Lung (tissue), 12 donors: Measurements from ENCODE around the gene IFT122. TPM values are rescaled to one million over a fixed set of nuclear protein-coding genes. Genes with fewer than 3 reads are reported as not detected.

ENCODE experiments used
- ATAC-seq: fragments of 200-7000 bp; cut with Tn5 transposase; one replicate; pipeline ENCODE4 v1.9.1; 2020; ENCODE audit warnings: moderate number of reproducible peaks; ENCODE audit not compliant: insufficient read depth, low FRiP score
- DNase-seq, 3 donors: peaks; one replicate each; pipeline ENCODE4 v3.0.0-alpha.2; 2013 to 2017
- H3K27ac ChIP-seq, 2 donors: one replicate each; pipeline ENCODE4 v1.5.1; 2013; ENCODE audit warnings: mild to moderate bottlenecking in 2 of 2, moderate library complexity in 2 of 2, control low read depth in 1 of 2, inconsistent platforms in 1 of 2, low read depth in 1 of 2, low read length in 1 of 2
- H3K27me3 ChIP-seq, 3 donors: one replicate each; pipeline ENCODE4 v1.5.1; 2013; ENCODE audit warnings: low read length in 2 of 3; ENCODE audit not compliant: control insufficient read depth in 3 of 3, insufficient read depth in 3 of 3
- H3K36me3 ChIP-seq, 4 donors: one replicate each; pipeline ENCODE4 v1.5.1; 2013; ENCODE audit warnings: low read length in 4 of 4, mild to moderate bottlenecking in 1 of 4, moderate library complexity in 1 of 4; ENCODE audit not compliant: control insufficient read depth in 4 of 4, insufficient read depth in 4 of 4
- H3K4me1 ChIP-seq, 5 donors: one replicate each; pipeline ENCODE4 v1.5.1; 2013; ENCODE audit warnings: low read length in 5 of 5, mild to moderate bottlenecking in 2 of 5, moderate library complexity in 1 of 5; ENCODE audit not compliant: control insufficient read depth in 5 of 5, insufficient read depth in 5 of 5
- H3K4me3 ChIP-seq: one replicate; pipeline ENCODE4 v1.5.1; 2013; ENCODE audit warnings: mild to moderate bottlenecking, control low read depth, moderate library complexity
- H3K9ac ChIP-seq, 2 donors: one replicate each; pipeline ENCODE4 v1.5.1; 2013; ENCODE audit warnings: low read length in 2 of 2, control low read depth in 1 of 2; ENCODE audit not compliant: insufficient read depth in 1 of 2
- H3K9me3 ChIP-seq, 4 donors: one replicate each; pipeline ENCODE4 v1.5.1; 2013; ENCODE audit warnings: low read length in 3 of 4, mild to moderate bottlenecking in 1 of 4, moderate library complexity in 1 of 4; ENCODE audit not compliant: control insufficient read depth in 4 of 4, insufficient read depth in 3 of 4
- WGBS, 2 donors: extraction: QIAGEN DNeasy Blood & Tissue Kit; methylation state at CpG; one replicate each; pipeline ENCODE4 v1.1.7; 2013; 5-methylcytosine and 5-hydroxymethylcytosine counted together
- polyA plus RNA-seq, 2 donors: library from polyadenylated mRNA; stranded (reverse); fragments of 200-250 nt; gene quantifications; one replicate each; pipeline ENCODE4 v1.2.1, GENCODE V29; 2013
- total RNA-seq, 2 donors: library from RNA; depleted of rRNA in 1 of 2; stranded (reverse); fragments of >200 nt in 1 of 2; gene quantifications; one replicate each; pipeline ENCODE4 v1.2.1, GENCODE V29; 2014 to 2021
- TF ChIP-seq, protein P1 (sequence below): IDR thresholded peaks from 2 replicates; pipeline ENCODE4 v1.5.1; 2012; ENCODE audit warnings: mild to moderate bottlenecking; ENCODE audit errors: control extremely low read depth, extremely low read depth
- donor health status: control.
- donor health status: control.
- donor health status: Bipolar disorder and iron deficiency.
- donor health status: healthy.
- donor health status: DM: yes; HTN: yes; CAD: no.

IFT122 gene
- total and polyA plus RNA-seq, 4 donors = 11.0 to 65.7 (median 31.7) TPM

DNA sequence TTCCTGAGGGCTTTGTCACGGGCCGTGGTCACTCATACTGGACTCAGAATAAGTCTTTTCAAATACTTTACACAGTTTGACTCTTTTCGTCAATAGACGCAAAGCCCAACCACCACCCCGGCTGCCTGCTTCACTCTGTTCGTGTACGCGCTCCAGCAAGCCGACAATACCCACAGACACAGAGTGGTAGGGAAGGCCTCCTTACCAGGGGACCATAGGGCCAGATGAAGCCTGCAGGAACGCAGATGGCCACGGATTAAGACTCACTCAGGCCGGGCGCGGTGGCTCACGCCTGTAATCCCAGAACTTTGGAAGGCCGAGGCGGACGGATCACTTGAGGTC lies 41.2 kb upstream of the IFT122 start:
- no peaks in the 10 kb centered on the region for H3K27me3 ChIP-seq
- H3K36me3 ChIP-seq = peaks cover 0 to 12% (median 4%) of the 10 kb centered on the region in 4 donors
- H3K9me3 ChIP-seq = no peaks in the 10 kb centered on the region
- H3K9ac ChIP-seq = peak overlapping the region; percentile 65 to 71
- H3K4me1 ChIP-seq = peaks cover 0 to 13% (median 4%) of the 10 kb centered on the region in 5 donors
- ATAC-seq (no peak), DNase-seq (peak in 1 of 3 donors; percentile 13)
- H3K4me3 ChIP-seq = peak overlapping the region; percentile 95
- peak overlapping the region; percentile 84 to 88 for H3K27ac ChIP-seq
- TF ChIP-seq, protein P1, sequence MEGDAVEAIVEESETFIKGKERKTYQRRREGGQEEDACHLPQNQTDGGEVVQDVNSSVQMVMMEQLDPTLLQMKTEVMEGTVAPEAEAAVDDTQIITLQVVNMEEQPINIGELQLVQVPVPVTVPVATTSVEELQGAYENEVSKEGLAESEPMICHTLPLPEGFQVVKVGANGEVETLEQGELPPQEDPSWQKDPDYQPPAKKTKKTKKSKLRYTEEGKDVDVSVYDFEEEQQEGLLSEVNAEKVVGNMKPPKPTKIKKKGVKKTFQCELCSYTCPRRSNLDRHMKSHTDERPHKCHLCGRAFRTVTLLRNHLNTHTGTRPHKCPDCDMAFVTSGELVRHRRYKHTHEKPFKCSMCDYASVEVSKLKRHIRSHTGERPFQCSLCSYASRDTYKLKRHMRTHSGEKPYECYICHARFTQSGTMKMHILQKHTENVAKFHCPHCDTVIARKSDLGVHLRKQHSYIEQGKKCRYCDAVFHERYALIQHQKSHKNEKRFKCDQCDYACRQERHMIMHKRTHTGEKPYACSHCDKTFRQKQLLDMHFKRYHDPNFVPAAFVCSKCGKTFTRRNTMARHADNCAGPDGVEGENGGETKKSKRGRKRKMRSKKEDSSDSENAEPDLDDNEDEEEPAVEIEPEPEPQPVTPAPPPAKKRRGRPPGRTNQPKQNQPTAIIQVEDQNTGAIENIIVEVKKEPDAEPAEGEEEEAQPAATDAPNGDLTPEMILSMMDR = no peak
- WGBS, 2 donors = 1 to 2% methylated on average over 18 of the region's 18 CpGs

DNA sequence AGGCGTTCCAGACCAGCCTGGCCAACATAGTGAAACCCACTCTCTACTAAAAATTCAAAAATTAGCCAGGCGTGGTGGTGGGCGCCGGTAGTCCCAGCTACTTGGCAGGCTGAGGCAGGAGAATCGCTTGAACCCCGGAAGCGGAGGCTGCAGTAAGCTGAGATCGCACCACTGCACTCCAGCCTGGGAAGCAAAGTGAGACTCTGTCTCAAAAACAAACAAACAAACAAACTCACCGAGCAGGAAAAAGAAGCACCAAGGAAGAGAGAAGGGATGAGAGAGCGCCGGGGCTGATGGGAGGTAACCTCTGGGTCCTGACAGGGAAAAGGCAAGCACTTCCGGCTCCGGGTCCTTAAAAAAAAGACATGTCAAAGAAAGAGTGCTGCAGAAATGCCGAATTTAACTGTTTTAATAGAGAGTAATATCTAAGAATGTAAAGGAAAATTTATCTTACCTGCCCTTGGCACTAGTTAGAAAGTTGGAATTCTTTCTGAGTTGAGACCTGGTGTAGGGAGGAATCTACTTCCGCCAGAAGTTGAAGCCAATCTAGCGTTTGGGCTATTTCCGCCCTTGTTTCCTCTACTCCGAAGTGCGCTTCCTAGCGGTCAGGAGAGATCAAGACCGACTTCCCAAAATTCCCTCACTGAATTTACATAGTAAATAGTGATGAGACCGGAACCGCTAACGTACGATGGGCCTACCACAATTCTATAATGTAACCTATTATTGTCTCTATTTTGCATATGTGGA lies 40.7 kb upstream of the IFT122 start:
- ATAC-seq = peak; percentile 90
- H3K36me3 ChIP-seq = peaks cover 0 to 11% (median 4%) of the 10 kb centered on the region in 4 donors

DNA sequence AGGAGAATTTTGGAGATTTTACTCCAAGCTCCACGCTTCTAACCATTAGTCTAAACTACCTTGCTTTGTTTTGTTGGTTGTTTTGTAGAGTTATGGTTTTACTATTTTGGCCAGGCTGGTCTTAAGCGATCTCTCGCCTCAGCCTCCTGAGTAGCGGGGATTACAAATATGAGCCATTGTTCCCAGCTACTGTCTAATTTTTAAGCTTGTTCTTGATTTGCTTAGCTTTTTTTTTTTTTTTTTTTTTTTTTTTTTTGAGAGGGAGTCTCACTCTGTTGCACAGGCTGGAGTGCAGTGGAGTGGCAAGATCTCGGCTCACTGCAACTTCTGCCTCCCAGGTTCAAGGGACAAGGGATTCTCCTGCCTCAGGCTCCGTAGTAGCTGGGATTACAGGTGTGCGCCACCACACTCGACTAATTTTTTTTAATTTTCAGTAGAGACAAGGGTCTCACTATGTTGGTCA lies 40.1 kb upstream of the IFT122 start:
- Histone ChIP-seq H3K36me3 (peaks cover 0 to 8% (median 3%) of the 10 kb centered on the region in 4 donors), H3K9me3 (no peaks in the 10 kb centered on the region), H3K9ac (no peak overlapping the region), H3K27ac (peak overlapping the region in 1 of 2 donors; percentile 84), H3K4me3 (no peak overlapping the region), H3K4me1 (peaks cover 0 to 13% (median 4%) of the 10 kb centered on the region in 5 donors), H3K27me3 (no peaks in the 10 kb centered on the region)
- no peak for DNase-seq
- WGBS, 2 donors = 51 to 53% methylated on average over 8 of the region's 8 CpGs
- TF ChIP-seq, protein P1 = no peak
- no peak for ATAC-seq

More for the DNA sequence above, 40.7 kb upstream of the IFT122 start:
- H3K27me3 ChIP-seq = no peaks in the 10 kb centered on the region
- peak overlapping the region; percentile 84 to 88 for H3K27ac ChIP-seq
- peaks cover 0 to 13% (median 4%) of the 10 kb centered on the region in 5 donors for H3K4me1 ChIP-seq
- H3K9me3 ChIP-seq = no peaks in the 10 kb centered on the region
- peak; percentile 91 to 99 (median 99) for DNase-seq
- peak overlapping the region; percentile 65 to 71 for H3K9ac ChIP-seq
- TF ChIP-seq, protein P1 = peak; percentile 82
- H3K4me3 ChIP-seq = peak overlapping the region; percentile 95
- 0% methylated on average over 25 of the region's 25 CpGs for WGBS, 2 donors
